Left lung (tissue), 10 donors: ENCODE data around the gene LIN54. TPM values are rescaled to one million over a fixed set of nuclear protein-coding genes. Genes with fewer than 3 reads are reported as not detected.

Experiments used
- ATAC-seq: fragments of 200-7000 bp; cut with Tn5 transposase; one replicate; pipeline ENCODE4 v1.9.1; 2020; ENCODE audit warnings: moderate library complexity
- DNase-seq, 4 donors: peaks; one replicate each; pipeline ENCODE4 v3.0.0-alpha.2; 2013 to 2020
- H3K27ac ChIP-seq, 2 donors: fragments of 200-600 bp; sonication (generic) in 1 of 2; one replicate each; pipeline versions ENCODE4 v1.5.0 to v1.8.0; 2020 to 2021
- H3K27me3 ChIP-seq, 2 donors: fragments of 200-600 bp; sonication (generic) in 1 of 2; one replicate each; pipeline versions ENCODE4 v1.5.0 to v1.8.0; 2020 to 2021
- H3K36me3 ChIP-seq, 2 donors: fragments of 200-600 bp; sonication (generic) in 1 of 2; one replicate each; pipeline versions ENCODE4 v1.5.0 to v1.8.0; 2020 to 2021
- H3K4me1 ChIP-seq, 2 donors: fragments of 200-600 bp; one replicate each; pipeline ENCODE4 v1.8.0; 2021
- H3K4me3 ChIP-seq, 2 donors: fragments of 200-600 bp; sonication (generic) in 1 of 2; one replicate each; pipeline versions ENCODE4 v1.5.0 to v1.8.0; 2020 to 2021; ENCODE audit warnings: mild to moderate bottlenecking in 1 of 2
- H3K9me3 ChIP-seq, 2 donors: fragments of 200-600 bp; sonication (generic) in 1 of 2; one replicate each; pipeline versions ENCODE4 v1.5.0 to v1.8.0; 2020 to 2021
- CTCF ChIP-seq, 2 donors: fragments of 200-600 bp; sonication (generic) in 1 of 2; IDR thresholded peaks; one replicate each; pipeline versions ENCODE4 v1.5.0 to v1.8.0; 2021; ENCODE audit warnings: antibody characterized with exemption in 2 of 2
- intact Hi-C, 2 donors: fragments of 100-400 bp; cut with DNase I; formaldehyde crosslinking; loops; one replicate each; pipeline versions ENCODE4 v1.11.2 to v1.14.2; 2022
- polyA plus RNA-seq, 6 donors: library from polyadenylated mRNA; unstranded; fragments of 120-200 nt; gene quantifications; one replicate each; pipeline ENCODE4 v1.2.1, GENCODE V29; 2013; ENCODE audit not compliant: insufficient read length in 6 of 6
- total RNA-seq, 2 donors: library from RNA; stranded (reverse); fragmentation: NEBNext Ultra II Directional; extraction: Animal tissue kit (Norgen Biotek cat#: 25700); gene quantifications; one replicate each; pipeline ENCODE4 v1.2.1, GENCODE V29; 2021
- donor health status: DM: no; HTN: yes; CAD: no.
- donor health status: DM: no; HTN: no; CAD: no.

Gene LIN54
- total and polyA plus RNA-seq, 8 donors = 10.3 to 17.9 (median 14.3) TPM

DNA sequence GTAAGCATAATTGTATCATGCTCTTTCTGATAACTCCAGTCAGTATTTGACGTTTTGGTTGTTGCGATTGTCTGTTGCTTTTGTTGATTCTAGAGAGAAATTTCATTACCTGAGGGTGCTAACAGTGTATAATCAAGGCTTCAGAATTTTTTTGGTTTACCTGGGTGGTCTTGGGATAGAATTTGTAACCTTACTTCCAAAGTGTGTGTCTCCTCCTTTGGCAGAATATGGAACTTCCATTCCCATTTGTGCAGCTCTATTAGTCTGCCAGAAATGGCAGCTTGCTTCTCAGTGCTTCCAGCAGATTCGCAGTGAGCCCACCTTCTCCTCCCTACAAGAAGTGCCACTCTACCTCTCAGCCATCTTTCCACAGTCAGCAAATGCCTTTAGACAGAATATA lies 29.6 kb upstream of the LIN54 start:
- H3K36me3 ChIP-seq = no peaks in the 10 kb centered on the region
- no peak overlapping the region for H3K27ac ChIP-seq
- DNase-seq (no peak), ATAC-seq (no peak)
- peaks cover 16 to 20% of the 10 kb centered on the region in 2 donors for H3K4me1 ChIP-seq
- H3K4me3 ChIP-seq = no peak overlapping the region
- TF ChIP-seq CTCF (IDR thresholded peaks at IDR 0.05) = no peak
- no peaks in the 10 kb centered on the region for H3K27me3 ChIP-seq
- intact Hi-C loops = no loop called here
- no peaks in the 10 kb centered on the region for H3K9me3 ChIP-seq

GRCh38 chr4:83036991-83037665 lies 26.5 kb upstream of the LIN54 start:
- Histone ChIP-seq H3K27me3 (no peaks in the 10 kb centered on the region), H3K4me1 (peaks cover 13 to 16% of the 10 kb centered on the region in 2 donors), H3K9me3 (no peaks in the 10 kb centered on the region), H3K27ac (no peak overlapping the region), H3K36me3 (no peaks in the 10 kb centered on the region), H3K4me3 (no peak overlapping the region)
- TF ChIP-seq CTCF (IDR thresholded peaks at IDR 0.05) = no peak
- ATAC-seq (no peak), DNase-seq (no peak)
- intact Hi-C loops = no loop called here

DNA sequence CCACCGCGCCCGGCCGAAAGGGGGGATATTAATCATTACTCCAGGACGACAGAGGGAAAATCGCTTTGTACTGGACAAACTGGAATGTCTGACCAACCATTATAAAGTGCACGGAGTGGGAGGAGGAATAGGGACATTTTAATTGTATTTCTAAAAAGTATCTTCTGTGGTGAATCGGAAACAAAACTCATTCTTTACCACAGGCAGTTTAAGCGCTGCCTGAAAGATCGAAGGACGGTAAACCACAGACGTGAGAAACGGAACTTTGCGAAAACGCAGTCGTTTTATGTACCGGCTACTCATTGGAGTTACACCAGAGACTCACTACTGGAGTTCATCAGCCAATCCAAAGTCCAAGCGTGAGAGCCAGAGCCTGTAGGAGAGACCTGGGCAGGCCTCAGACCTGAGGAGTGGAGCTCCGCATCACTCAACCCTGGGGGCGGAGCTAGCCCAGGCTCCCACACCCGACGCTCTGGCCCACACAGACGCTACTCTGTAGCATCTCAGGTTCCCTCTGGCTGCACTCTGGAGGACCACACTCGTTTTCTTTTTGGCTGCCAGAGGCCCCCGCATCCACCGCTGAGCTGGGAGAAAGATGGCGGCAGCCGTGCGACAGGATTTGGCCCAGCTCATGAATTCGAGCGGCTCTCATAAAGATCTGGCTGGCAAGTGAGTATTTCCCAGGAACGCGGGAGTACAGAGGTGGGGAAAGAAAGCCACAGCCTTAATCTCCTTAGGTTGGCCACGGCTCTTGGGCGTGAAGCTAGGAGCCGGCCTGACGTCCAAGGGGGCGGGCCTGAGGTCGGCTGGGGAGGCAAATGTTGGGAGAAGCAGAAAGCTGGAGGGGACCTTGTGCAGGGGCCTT lies 24.2 kb upstream of the LIN54 start, which contains the start of gene COPS4:
Gene COPS4 (plus strand): TSS at position 554 of the 865 bp plus-strand sequence. CDS start 42 bp downstream, at position 596.
- intact Hi-C loops = no loop called here

GRCh38 chr4:83029688-83030087 lies 19.1 kb upstream of the LIN54 start:
- no peak for TF ChIP-seq CTCF (IDR thresholded peaks at IDR 0.05)
- no peaks in the 10 kb centered on the region for H3K27me3 ChIP-seq
- no peak overlapping the region for H3K27ac ChIP-seq
- no peaks in the 10 kb centered on the region for H3K36me3 ChIP-seq
- no peak overlapping the region for H3K4me3 ChIP-seq
- peaks cover 0 to 16% of the 10 kb centered on the region in 2 donors for H3K9me3 ChIP-seq
- ATAC-seq = no peak
- DNase-seq = no peak
- intact Hi-C loops = no loop called here
- H3K4me1 ChIP-seq = no peaks in the 10 kb centered on the region

More for the DNA sequence above, 24.2 kb upstream of the LIN54 start, which contains the start of gene COPS4:
- DNase-seq (peak; percentile 96 to 99 (median 98)), ATAC-seq (peak; percentile 100)
- H3K4me3 ChIP-seq = peak within 1 kb of the TSS; percentile 74 to 78
- H3K27me3 ChIP-seq = no peaks in the 10 kb centered on the region
- peak; percentile 37 to 58 for TF ChIP-seq CTCF (IDR thresholded peaks at IDR 0.05)
- H3K36me3 ChIP-seq = no peaks in the 10 kb centered on the region
- no peaks in the 10 kb centered on the region for H3K9me3 ChIP-seq
- H3K4me1 ChIP-seq = peaks cover 13 to 16% of the 10 kb centered on the region in 2 donors
- peak within 1 kb of the TSS; percentile 93 to 97 for H3K27ac ChIP-seq

- intact Hi-C loops = no loop called here
- H3K4me1 ChIP-seq = no peaks in the 10 kb centered on the region
- H3K27me3 ChIP-seq = no peaks in the 10 kb centered on the region
- ATAC-seq (no peak), DNase-seq (no peak)
- no peak for TF ChIP-seq CTCF (IDR thresholded peaks at IDR 0.05)
- peaks cover 0 to 21% of the 10 kb centered on the region in 2 donors for H3K9me3 ChIP-seq
- H3K36me3 ChIP-seq = no peaks in the 10 kb centered on the region
- H3K4me3 ChIP-seq = no peak overlapping the region
- no peak overlapping the region for H3K27ac ChIP-seq
Measured at GRCh38 chr4:83028976-83029375, 18.4 kb upstream of the LIN54 start.
